SKM-1 (cell line): ENCODE results near the gene DIP2C.

Experiments
- DNase-seq: peaks from one replicate; lab custom pipeline; 2025; ENCODE audit not compliant: unreplicated experiment; lab: John Stamatoyannopoulos, UW

DIP2C gene

DNA sequence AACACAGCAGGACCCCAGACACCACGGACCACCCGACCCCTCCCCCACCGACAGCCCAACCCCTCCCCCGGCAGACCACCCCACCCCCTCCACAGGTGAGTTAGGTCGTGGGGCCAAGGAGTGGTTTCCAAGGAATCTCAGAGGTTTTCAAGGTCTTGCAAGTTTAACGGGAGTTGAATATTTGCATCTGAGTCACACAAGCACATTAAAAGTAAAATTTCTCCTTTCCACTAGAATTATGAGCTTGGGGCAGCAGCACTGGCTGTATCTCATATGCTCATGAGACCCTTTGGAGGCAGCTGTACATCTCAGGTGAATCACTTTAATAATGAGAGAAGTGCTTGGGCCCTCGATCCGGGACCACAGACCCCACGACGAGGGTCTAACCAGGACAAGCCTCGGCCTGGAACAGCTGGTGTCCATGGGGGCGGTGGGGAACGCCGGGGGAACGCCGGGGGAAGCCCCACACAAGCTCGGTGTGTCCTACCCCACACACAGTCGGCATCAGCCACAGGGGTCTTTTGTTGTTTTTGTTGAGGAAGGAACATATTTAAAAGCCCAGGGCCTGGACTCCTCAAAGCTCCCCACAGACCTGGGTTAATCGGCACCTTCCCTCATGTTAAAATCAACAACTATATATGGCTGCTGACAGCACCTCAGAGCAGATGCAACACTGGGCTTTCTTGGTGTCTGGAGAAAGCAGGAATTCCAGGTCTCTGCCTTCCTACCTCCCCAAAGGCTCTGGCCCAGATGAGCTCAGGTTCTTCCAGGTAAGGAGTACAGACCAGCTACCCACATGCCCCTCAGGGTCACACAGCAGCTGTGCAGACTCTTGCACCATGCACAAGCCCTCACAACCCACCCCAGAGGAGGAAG is 130.3 kb downstream of the DIP2C start:
- DNase-seq, result no peak

DNA sequence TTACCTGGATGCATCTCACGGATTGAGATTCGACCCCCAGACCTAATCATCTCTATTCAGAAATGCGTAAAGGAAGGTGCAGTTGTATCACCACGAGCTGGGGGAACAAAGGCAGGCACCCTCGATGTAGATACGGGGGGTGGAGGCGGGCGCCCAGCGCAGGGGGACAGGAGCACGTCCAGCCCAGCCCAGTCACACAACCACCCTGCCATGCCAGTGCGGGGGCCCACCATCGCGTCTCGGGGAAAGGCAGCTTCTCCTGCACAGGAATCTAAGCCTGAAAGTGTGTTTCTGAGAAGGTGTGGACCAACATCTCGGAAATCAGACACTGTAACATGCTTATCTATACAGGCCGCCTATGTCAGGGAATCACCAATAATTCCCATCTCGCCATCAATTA is 131.1 kb downstream of the DIP2C start:
- no peak for DNase-seq

DNA sequence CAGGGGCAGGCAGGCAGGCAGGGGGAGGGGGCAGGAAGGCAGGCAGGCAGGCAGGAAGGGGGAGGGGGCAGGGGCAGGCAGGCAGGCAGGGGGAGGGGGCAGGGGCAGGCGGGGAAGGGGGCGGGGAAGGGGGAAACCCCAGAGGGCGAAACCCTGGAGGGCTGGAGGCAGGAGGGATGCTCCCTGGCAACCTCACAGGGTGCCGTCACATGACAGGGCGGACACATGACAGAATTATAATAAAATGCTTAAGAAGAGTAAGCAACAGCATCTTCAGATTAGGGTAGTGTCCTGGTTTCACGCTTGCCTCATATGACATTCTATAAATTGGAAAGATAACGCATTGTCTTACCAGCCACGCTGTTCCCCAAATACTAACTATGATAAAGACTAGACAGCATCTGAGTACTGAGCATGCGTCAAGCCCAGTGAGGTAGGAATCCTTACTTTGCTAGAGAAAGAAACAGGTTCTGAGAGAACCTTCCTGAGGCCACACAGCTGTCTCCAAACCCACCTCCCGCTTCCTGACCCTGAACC is 131.6 kb downstream of the DIP2C start:
- DNase-seq, result no peak

DNA sequence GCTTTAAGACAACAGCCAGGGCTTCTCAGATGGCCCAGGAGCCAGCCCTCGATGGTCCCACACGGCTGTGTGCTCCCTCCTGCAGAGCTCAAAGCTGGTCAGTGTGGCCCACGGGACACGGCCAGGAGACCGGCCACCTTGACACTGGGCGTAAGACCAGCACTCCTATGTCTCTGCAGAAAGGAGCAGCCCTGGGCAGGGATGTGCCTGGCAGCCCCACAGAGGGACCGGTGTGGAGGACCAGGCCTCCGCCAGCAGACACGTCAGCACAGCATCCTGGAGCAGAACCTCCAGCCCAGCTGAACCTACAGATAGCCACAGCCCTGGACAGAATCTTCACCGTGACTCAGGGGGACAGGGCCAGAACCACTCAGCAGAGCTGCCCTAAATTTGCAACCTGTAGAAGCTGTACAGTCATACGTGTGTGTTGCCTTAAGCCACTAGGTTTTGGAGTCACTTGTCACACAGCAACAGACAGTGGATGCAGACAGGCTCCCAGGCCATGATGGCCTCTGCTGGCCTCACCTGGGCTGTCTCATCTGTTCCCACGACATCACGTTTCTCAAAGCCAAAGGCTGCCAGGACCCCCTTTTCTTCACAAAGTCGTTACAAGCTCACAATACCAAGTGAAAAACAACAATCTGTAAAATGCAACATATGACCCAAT is 132.4 kb downstream of the DIP2C start:
- DNase-seq, result no peak

DNA sequence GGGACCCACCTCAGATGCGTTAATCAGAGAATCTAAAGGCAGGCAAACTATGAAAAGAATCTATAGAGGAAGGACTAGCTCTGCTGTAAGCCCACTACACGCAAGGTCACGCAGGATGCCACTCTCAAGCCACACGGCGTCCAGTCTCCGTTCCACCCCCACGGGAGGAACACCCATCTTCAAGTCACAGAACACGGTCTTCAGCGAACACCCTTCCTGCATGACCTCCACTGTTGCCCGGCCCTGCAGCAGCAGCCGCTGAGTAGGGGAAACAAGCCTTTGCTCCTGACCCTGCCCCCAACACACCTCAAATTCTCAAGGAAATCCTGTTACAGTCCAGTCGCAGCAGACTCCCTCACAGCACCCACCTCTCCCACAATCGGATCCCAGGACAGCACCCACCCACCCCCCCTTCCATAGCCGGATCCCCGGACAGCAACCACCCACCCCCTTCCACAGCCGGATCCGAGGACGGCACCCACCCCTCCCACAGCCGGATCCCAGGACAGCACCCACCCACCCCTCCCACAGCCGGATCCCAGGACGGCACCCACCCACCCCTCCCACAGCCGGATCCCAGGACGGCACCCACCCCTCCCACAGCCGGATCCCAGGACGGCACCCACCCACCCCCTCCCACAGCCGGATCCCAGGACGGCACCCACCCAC is 133.7 kb downstream of the DIP2C start:
- DNase-seq, result no peak

DNA sequence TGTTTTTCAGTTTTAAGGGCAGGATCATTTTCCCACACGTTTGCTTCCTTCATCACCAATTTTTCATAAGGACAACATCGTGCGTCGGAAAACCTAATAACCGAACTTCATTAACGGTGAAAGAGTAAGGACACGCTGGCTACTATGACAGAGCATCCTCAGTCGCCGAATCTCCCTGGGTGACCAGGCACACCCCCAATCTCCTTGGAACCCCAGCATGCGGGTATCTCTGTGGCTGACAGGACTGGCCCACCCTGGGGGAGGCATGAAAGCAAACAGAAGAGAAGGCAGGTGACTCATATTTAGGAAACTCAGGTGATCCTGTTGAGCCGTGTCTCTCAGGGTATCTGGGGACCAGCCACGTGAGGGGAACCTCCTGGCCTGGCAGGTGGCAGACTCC is 134.2 kb downstream of the DIP2C start:
- DNase-seq, result no peak

DNA sequence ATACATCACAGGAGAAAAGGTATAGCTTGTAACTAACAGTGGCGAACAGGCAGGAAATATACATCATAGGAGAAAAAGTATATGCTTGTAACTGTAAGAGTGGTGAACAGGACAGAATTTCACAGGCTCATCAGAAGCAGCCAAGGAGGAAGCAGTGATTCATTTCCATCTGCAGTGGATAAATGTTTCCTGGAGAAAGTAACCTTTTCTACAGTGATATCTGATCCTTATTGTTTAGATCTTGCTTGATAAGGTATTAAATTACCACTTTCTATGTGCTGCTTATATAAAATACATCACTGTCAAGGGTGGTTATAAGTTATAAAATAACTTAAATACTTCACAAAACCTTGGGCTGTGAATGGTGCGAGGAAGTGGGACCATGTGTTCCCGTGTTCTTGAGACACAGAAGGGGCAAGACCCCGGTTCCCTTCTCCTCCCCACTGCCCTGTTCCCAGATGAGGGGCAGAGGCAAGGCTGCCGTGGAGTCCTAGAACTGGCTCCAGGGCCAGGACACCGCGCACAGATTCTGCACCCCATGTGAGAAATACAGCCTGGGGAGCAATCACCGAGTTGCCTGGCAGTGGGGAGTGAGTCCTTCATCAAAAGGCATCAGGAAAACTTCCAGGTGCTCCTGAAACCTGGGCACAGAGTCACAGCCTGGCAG is 135.2 kb downstream of the DIP2C start:
- DNase-seq, result no peak

DNA sequence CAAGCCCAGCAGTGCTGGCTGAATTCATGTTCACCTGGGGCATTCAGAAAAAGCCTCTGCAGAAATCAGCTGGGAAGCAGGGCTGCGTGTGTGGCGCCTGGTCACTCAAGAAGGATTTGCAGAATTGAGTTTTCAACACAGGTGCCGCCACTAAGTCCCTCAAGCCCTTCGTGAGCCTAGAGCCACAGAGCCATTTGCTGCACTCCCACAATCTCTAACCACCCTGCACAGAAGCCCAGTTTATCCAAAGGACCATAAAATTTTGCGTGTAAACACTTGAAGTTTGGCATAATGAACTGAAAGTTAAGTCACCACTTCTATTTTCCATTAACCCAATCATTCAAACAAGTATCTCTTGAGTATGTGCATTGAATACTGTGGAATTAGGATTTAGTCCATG is 136.2 kb downstream of the DIP2C start:
- DNase-seq, result no peak

DNA sequence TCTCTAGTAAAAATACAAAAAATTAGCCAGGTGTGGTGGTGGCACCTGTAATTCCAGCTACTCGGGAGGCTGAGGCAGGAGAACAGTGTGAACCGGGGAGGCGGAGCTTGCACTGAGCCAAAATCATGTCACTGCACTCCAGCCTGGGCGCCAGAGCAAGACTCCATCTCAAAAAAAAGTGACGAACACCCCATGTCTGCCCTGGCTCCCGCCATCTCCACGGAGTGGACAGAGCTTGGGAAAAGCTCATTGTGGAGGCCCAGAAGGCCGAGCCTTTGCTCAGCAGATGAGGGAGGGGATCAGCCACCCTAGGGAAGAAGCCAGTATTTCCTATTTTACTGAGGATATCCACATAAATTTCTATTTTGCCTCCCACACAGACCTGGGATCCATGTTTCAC is 136.8 kb downstream of the DIP2C start:
- DNase-seq, result no peak

DNA sequence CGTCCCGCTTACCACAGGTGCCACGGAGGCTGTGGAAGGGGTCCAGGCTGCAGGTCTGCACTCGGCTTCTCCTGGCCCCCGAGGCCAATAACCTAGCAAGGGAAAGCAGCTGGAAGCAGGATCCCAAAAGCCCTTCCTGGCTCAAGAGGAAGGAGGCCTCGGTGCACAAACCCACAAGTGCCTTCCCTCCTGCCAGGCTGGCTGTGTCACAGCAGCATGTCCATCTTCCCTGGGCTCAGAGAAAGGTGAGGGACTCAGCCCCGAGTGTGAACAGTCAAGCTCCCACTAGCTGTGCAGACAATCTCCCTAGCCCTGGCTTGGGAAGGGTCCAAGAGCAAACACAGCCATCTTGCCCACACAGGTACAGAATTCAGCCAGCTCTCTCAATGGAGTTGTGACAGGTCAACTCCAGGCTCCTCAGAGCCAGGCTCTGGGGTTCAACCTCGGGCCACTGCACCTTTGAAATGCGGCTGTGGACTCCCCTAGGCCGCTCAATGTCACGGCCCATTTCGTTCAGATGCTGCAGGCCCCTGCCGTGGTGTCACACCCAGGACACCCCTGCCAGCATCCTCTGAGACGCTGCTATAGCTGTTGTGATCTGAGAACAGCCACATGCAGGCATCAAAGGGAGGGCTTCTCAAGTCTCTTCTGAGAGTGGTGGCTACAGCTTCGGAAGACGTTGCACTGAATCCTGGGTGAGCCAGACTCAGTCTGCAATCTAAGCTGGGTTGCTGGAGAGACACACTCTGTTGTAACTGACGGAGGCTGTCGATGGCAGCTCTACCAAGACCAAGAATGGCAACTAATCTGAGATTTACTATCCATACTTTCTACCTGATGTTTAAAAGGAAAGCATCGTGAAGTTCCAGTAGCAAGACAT is 137.9 kb downstream of the DIP2C start:
- DNase-seq, result no peak

DNA sequence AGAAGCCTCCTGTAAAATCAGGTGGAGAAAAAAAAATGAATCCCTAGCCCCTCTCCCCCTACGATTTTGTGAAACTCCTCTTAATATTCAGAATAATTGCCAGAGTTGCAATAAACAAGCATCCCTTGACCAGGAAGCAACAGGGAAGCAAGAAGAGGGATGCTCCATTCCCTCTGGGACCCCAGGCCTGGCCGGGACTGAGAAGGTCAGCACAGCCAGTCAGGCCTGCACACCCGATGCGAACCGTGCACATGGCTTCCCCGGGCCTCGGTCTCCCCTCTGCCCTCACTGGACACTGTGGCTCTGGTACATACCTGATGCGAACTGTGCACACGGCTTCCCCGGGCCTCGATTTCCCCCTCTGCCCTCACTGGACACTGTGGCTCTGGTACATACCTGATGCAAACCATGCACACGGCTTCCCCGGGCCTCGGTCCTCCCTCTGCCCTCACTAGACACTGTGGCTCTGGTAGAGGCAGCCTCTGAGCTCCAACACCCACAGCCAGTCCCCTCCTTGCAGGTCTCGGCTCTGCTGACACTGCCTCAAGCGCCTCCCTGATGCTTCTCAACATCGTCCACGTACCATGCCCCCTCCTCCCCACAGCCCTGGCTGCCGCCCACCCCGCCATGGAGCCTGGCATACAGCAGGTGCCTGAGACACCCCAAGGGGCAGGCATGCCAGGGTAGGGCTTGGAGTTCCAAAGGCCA is 138.6 kb downstream of the DIP2C start:
- DNase-seq, result no peak

DNA sequence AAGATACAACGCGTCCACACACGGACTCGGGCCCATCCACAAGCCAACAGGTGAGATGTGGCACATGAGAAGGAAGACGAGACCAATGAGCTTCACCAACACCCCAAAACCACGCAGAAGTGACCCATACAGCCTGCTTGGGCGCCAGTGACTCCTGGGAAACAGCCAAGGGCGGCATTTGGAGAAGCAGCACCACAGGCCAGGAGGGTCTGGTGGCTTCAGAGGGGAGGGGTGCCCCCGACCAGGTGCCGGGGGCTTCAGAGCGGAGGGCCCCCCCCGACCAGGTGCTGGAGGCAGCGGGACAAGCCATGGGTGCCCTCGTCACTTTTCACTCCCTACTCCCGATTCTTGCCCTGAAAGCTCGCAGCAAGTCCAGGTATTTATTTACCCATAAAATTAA is 140.1 kb downstream of the DIP2C start:
- no peak for DNase-seq

DNA sequence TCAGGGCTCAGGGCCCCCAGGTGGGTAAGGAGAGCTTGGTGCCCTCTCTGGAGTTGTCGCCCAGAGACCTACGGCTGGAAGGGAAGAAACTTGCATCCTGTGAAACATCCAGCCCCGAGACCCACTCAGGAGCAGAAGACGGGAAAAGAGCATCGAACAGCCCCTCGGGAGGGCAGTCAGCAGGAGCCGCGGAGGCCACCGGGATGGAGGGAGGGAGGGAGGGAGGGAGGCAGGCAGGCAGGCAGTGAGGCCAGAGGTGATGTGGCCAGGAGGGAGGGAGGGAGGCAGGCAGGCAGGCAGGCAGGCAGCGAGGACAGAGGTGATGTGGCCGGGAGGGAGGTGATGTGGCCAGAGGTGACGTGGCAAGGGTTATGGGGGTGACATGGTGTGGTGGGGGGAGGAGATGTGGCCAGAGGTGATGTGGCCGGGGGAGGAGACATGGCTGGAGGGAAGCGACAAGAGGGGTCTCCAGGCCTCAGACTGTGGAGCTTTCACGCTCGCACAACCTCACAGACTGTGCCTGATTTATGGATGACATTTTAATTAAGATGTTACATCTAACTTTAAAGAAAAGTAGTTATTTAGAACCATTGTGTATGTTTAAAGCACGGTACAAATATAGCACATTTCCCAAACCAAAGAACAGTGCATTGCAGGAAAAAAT is 141.1 kb downstream of the DIP2C start:
- DNase-seq, result no peak

DNA sequence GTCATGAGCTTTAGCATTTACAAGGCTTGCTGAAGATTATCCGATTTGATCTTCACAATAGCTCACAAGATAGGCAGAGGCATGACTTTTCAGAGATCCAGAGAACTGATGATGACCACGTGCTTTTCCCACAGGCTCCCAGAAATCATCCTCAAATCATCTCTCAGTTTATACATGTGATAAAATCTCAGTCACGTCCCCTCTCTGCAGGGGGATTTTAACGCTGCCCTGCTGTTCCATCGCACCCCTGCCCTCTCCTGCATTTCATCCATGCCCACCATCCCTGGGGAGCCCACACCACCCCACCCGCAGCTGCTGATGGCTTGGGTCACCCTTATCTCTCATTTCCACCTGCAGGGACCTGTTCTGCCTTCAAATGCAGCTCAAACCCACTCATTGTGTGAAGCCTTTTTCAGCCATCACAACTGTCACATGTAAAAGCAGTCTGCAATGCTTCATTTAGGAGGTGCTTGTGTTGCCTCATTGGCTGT is 141.8 kb downstream of the DIP2C start:
- DNase-seq, result no peak

DNA sequence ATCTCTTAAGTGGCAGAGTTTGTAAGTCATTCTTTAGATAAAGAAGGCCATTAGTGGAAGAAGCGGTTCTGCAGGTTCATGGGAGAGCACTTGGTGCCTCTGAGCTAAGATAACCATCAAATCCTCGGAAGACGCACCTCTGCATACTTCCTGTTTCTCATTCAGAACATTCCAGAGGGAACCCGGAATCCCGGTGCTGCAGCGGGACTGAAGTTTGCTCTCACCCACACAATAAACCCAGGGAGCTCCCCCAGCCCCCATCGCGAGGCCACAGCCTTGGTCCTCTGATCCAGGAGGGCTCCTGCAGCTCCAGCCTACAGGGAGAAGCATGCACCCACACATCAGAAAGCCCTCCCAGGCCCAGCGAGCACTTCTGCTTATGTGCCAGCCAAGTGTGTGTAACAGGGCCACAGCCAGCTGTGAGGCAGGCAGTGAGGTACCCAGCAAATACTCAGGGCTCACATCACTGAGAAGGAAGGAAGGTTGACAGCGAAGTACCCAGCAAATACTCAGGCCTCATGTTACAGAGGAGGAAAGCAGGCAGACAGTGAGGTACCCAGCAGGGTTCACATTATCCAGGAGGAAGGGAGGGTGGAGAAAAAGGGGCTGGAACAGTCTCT is 142.4 kb downstream of the DIP2C start:
- DNase-seq, result no peak

DNA sequence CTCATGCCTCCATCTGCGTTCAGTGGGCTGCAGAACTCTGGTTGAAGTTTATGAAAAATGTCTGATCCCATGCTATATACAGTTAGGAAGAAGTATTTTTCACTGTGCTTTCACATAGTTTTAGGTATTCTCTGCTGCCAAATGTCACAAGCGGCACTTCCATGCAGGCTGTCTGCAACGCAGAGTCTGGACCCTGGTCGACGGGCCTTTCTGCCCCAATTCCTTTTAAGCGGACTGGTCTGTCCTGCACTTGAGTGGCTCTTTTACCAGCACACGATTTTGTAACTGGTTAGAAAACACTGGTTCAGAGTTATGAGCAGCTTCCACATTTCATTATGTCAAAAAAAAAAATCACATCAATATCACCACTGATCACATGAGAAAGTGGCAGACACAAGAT is 143.0 kb downstream of the DIP2C start:
- no peak for DNase-seq

DNA sequence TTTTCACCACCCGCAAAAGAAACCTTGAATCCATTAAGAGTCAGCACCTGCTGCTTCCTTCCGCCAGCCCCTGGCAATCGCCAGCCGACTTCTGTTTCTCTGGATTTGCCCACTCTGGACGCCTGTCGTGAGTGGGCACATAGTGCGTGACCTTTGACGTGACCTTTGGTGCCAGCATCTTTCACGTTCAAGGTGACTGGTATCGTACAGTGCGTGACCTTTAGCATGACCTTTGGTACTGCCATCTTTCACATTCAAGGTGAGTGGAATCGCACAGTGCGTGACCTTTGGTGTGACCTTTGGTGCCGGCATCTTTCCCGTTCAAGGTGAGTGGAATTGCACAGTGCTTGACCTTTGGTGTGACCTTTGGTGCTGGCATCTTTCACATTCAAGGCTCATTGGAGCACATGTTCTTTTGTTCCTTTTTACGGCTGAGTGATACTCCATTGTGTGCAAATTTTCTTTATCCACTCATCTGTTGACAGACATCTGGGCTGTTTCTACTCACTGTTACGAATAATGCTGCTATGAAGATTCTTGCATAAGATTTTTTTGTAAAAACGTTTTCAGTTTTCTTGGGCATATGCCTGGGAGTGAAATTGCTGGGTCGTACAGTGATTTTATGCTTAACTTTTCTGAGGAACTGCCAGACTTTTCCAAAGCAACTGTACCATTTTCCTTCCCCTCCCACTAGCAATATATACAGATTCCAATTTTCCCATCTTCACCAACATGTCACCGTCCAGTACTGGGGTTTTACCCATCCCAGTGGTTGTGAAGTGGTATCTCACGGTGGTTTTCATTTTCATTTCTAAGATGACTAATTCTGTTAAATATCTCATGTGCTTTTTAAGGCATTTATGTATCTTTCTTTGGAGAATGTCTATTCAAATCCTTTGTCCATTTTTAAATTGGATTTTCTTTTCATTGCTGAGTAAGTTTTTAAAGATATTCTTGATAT is 145.3 kb downstream of the DIP2C start:
- no peak for DNase-seq
